Left renal pelvis (tissue), 4 donors: ENCODE results near the gene STUB1. TPM values are rescaled to one million over a fixed set of nuclear protein-coding genes. Genes with fewer than 3 reads are reported as not detected.
"Not testable (repeated sequence)": the region's sequence is repeated elsewhere in the genome, so short reads cannot be mapped to it uniquely, and the experiment has no call there.

Experiments
- DNase-seq, 4 donors: peaks; one replicate each; pipeline ENCODE4 v3.0.0-alpha.2; 2013; ENCODE audit warnings: low read depth in 4 of 4, low spot score in 3 of 4
- polyA plus RNA-seq, 4 donors: library from polyadenylated mRNA; unstranded; fragments of 120-200 nt; gene quantifications; one replicate each; pipeline ENCODE4 v1.2.1, GENCODE V29; 2013; ENCODE audit not compliant: insufficient read length in 4 of 4

Gene STUB1
- polyA plus RNA-seq, 4 donors = 84.9 to 143 (median 105) TPM

- no peak for DNase-seq
Measured at GRCh38 chr16:677316-678190, 2.7 kb upstream of the STUB1 start.

DNA sequence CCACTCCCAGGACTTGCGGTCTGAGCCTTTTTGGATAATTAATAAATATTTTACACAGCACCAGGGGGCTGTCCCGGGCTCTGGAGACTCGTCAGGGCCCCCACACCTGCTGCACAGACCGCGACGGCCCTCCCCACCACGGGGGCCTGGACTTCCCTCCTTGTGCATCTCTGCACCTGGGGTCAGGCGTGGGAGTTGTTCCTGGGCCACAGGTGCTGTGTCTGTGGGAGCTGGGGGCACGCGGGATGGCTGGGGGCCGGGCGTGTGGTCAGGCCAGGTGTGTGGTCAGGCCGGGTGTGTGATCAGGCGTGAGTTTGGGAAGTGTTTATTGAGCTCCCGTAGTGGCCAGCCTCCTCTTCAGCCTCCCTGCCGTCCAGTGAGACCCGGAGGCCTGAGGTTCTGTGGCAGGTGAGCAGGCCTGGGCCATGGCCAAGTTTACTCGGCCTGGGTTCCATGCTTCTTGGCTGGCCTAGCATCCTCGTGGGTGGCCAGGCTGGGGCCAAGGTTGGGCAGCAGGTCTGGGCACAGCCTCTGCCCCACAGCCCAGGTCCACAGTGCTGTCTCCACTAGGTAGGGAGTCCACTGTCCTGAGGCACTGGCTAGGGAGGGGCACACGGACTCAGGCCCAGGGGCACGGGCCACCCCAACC is 1.9 kb upstream of the STUB1 start:
- DNase-seq = no peak

DNA sequence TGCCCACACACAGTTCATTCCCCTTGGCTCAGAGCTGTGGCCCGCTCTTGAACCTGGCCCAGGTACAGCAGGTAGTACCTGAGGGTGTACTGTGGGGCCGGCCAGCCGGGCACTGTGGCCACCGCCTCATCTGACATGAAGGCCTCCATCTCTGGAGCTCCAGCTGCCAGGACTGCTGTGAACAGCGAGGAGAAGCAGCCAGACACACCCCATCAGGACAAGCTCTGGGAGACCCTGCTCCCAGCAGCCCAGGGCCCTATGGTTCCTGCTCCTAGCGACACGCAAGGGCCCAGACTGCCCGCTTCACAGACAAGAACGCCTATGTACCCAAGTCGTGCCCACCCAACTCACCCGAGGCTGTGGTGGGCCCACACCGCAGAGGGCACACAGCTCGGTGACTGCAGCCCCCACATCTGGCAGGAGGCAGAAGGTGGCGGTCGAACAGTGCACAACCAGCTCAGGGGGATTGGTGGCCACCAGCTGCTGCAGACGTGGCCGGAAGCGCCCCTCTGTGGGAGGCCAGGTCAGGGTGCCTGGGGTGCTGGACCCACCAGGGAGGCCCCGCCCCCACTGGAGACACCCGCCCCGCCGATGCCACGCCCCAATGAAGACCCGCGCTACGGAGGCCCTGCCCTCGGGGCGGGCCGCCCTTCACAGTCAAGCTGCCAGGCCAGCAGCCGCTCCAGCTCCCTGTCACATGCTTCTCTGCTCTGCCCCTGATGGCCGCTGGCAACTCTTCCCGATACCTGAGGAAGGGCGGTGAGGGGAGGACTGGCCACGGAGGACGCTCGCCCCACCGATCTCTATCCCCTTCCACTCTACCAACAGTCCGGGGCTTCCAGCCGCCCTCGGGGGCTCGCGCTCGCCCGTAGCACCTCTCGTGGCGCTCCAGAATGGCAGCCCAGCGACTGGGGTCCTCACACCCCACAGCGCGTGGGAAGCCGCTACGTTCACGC is 1.1 kb upstream of the STUB1 start:
- DNase-seq = no peak

GRCh38 chr16:680625-680945 is 375 bp downstream of the STUB1 start:
- DNase-seq = no peak

- DNase-seq = no peak
Measured at GRCh38 chr16:680967-681745, 946 bp downstream of the STUB1 start.

- DNase-seq = no peak
Measured at GRCh38 chr16:681746-682427, 1.7 kb downstream of the STUB1 start.

DNA sequence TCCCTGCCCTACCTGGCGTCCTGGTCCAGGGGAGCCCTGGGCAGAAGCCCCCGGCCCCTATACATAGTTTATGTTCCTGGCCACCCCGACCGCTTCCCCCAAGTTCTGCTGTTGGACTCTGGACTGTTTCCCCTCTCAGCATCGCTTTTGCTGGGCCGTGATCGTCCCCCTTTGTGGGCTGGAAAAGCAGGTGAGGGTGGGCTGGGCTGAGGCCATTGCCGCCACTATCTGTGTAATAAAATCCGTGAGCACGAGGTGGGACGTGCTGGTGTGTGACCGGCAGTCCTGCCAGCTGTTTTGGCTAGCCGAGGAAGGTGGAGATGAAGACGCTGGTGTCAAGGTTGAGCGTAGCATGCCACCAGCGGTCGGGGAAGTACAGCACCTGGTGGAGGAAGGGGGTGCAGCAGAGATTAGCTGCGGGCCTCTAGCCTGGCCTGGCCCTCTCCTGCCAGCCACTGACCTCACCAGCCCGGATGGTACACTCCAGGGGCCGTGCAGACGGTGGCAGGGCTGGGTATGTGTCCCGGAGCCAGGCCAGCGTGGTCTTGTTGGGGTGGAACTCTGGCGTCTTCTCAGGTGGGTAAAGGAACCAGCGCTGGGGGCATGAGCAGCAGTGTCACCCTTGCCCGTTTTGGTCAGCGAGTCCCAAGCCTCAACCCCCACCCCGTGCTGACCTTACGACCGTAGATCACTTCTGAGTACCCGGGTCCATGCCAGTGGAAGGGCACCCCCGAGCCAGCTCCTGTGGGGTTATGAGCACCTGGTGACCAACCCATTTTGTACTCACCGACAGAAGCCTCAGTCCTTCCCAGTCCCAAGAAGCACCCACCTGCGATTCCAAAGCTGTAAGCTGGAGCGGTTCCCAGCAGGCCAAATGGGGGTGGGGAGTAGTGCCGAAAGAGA is 2.5 kb downstream of the STUB1 start:
- no peak for DNase-seq

- no peak for DNase-seq
Measured at GRCh38 chr16:683396-684070, 3.3 kb downstream of the STUB1 start.

- DNase-seq = peak in 3 of 4 donors; percentile 80 to 90 (median 89)
Measured at GRCh38 chr16:684071-684794, 4.0 kb downstream of the STUB1 start, which contains the start of gene JMJD8. TSS of gene JMJD8 (minus strand) at chr16:684334. CDS start at chr16:684319, 15 bp downstream.

- DNase-seq = no peak
Measured at GRCh38 chr16:684961-685696, 4.9 kb downstream of the STUB1 start.

GRCh38 chr16:685967-686366 is 5.8 kb downstream of the STUB1 start:
- no peak for DNase-seq

DNA sequence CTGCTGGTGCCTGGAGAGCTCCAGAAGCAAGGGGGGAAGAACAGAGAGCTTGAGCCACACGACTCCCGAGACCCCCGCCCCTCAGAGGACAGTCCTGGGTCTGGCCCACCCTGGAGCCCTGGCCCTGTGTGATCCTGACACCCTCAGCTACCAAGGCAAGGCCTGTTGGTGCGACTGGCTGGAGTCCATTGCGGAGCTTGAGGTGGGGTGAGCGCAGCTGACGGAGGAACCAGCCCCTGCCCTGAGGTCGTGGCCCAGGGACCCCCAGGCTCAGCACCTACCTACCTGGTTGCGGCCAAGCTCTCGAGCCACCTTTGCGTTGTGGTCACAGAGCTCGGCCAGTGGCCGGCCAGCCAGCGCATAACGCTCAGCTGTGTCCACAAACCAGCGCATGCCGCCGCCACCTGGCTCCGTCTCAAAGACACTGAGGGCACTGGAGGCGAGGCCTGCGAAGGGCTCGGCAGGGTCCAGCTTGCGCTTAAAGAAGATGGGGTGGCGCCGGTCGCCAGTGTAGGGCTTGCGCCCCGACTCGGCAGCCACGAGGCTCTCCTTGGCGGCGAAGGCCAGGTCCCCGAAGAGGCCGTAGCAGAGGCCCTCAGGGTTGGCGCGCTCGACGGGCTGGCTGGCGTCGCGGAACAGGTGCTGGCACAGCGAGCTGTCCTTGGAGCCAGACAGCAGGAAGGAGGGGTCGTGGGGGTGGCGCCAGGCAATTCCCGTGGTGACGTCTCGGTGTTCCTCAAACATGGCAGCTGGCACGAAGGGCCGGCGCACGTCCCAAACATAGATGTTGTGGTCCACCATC is 6.5 kb downstream of the STUB1 start:
- DNase-seq = no peak

- DNase-seq = no peak
Measured at GRCh38 chr16:687499-687898, 7.3 kb downstream of the STUB1 start.

DNA sequence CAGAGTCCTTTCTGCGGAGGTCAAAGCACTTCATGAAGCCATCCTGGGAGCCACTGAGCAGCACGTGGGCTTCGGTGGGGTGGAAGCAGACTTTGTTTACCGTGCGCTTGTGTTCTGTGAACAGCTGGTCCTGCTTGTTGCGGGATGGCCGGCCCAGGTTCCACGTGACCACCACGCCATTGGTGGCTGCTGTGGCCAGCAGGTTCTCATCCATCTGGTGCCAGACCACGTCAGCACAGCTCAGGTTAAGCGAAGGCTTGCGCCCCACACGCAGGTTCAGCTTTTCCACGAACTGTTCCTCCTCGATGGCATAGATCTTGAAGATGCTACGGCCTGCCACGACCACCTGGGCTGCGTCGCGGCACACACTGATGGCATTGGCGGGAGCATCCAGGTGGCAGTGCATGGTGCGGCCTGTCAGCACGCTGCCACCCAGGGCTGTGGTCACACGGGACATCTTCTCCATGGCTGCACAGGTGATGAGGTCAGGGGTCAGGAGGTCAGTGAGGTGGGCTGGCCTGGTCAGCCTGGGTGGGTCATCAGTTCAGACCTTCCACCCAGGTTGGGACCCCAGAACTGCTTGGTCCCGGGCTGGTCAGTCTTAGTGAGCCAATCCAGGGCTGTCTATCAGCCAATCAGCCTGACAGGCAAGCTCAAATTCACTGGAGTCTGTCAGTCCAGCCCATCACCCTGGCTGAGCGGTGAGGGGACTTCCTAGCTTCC is 9.1 kb downstream of the STUB1 start:
- no peak for DNase-seq

DNA sequence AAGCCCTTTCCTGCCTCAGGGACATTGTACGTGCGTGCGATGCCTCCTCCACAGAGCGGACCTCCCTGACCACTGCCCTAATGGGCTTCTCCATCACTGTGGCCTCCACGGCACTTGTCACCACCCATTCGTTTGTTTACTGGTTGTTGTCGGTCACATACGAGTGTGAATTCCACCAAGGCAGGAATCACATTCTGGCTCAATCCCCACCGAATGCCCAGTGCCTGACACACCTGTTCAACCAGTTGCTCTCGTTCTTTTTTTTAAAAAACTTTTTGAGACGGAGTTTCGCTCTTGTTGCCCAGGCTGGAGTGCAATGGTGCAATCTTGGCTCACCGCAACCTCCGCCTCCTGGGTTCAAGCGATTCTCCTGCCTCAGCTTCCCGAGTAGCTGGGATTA is 11.0 kb downstream of the STUB1 start:
- not testable (repeated sequence) for DNase-seq
